Stimulated activated CD4-positive, alpha-beta T cell treated with anti-CD3 and anti-CD28 coated beads, Interleukin-12 subunit alpha, Interleukin-12 subunit beta, amount 100 ng/mL, for 4 hours (primary cell): ENCODE results near the gene OXLD1.
"Not testable (repeated sequence)": the region's sequence is repeated elsewhere in the genome, so short reads cannot be mapped to it uniquely, and the experiment has no call there.

Experiments
- DNase-seq: peaks from one replicate; pipeline ENCODE4 v3.0.0-alpha.2; 2020

Gene OXLD1

GRCh38 chr17:81682565-81683207 is 16.3 kb upstream of the OXLD1 start:
- no peak for DNase-seq

GRCh38 chr17:81681672-81682071 is 15.3 kb upstream of the OXLD1 start:
- DNase-seq: no peak

GRCh38 chr17:81680150-81680549 is 13.7 kb upstream of the OXLD1 start:
- no peak for DNase-seq

GRCh38 chr17:81676906-81677305 is 10.5 kb upstream of the OXLD1 start:
- no peak for DNase-seq

GRCh38 chr17:81675515-81676221 is 9.3 kb upstream of the OXLD1 start:
- not testable (repeated sequence) for DNase-seq

GRCh38 chr17:81673561-81674258 is 7.3 kb upstream of the OXLD1 start:
- DNase-seq: no peak

GRCh38 chr17:81672954-81673353 is 6.5 kb upstream of the OXLD1 start:
- no peak for DNase-seq

- DNase-seq: no peak
Observed at GRCh38 chr17:81672504-81672903, 6.1 kb upstream of the OXLD1 start.

GRCh38 chr17:81667754-81668153 is 1.3 kb upstream of the OXLD1 start:
- no peak for DNase-seq

- DNase-seq: peak; percentile 34
Observed at GRCh38 chr17:81666092-81666341, 388 bp downstream of the OXLD1 start.

GRCh38 chr17:81665205-81666091 is 957 bp downstream of the OXLD1 start:
- DNase-seq: peak; percentile 60

- no peak for DNase-seq
Observed at GRCh38 chr17:81664051-81664470, 2.3 kb downstream of the OXLD1 start.

- DNase-seq: no peak
Observed at GRCh38 chr17:81662002-81662401, 4.4 kb downstream of the OXLD1 start.

- no peak for DNase-seq
Observed at GRCh38 chr17:81660441-81660840, 6.0 kb downstream of the OXLD1 start.

- no peak for DNase-seq
Observed at GRCh38 chr17:81659038-81659437, 7.4 kb downstream of the OXLD1 start.

- DNase-seq: no peak
Observed at GRCh38 chr17:81656835-81657234, 9.6 kb downstream of the OXLD1 start.

- no peak for DNase-seq
Observed at GRCh38 chr17:81656118-81656743, 10.2 kb downstream of the OXLD1 start, which contains the start of gene PDE6G. TSS of gene PDE6G (minus strand) at chr17:81656542. CDS start at chr17:81653305, 3,237 bp downstream.

GRCh38 chr17:81655378-81656117 is 10.9 kb downstream of the OXLD1 start:
- DNase-seq: no peak

GRCh38 chr17:81652906-81653771 is 13.3 kb downstream of the OXLD1 start:
- no peak for DNase-seq

- DNase-seq: no peak
Observed at GRCh38 chr17:81651692-81652091, 14.7 kb downstream of the OXLD1 start.

GRCh38 chr17:81650951-81651350 is 15.5 kb downstream of the OXLD1 start:
- no peak for DNase-seq
